ENCODE measurements around the gene SLC35E3.

The SLC35E3 gene

DNA sequence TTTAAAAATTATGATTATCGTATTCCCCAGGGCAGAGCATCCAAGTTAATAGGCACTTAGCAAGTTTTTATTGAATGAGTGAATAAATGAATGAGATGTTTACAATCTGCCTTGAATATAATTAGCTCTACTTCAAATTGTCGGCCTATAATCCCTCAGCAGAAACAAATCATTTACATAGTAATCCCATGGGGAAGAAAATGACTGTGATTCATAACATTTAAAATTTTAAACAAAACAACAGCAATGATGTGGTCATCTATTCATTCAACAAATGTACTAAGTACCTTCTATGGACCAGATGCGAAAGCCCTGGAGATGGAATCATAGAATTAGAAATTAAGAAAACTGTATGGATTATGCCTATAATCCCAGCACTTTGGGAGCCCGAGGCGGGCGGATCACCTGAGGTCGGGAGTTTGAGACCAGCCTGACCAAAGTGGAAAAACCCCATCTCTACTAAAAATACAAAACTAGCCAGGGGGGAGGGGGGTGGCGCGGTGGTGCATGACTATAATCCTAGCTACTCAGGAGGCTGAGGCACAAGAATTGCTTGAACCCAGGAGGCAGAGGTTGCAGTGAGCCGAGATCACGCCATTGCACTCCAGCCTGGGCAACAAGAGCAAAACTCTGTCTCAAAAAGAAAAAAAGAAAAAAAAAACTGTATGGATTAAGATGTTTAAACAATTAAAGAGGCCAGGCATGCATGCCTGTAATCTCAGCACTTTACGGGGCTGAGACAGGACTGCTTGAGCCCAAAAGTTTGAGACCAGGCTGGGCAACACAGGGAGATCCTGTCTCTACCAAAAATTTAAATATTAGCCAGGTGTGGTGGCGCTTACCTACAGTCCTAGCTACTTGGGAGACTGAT is 44.3 kb downstream of the SLC35E3 start:
- TF ChIP-seq, protein P1, sequence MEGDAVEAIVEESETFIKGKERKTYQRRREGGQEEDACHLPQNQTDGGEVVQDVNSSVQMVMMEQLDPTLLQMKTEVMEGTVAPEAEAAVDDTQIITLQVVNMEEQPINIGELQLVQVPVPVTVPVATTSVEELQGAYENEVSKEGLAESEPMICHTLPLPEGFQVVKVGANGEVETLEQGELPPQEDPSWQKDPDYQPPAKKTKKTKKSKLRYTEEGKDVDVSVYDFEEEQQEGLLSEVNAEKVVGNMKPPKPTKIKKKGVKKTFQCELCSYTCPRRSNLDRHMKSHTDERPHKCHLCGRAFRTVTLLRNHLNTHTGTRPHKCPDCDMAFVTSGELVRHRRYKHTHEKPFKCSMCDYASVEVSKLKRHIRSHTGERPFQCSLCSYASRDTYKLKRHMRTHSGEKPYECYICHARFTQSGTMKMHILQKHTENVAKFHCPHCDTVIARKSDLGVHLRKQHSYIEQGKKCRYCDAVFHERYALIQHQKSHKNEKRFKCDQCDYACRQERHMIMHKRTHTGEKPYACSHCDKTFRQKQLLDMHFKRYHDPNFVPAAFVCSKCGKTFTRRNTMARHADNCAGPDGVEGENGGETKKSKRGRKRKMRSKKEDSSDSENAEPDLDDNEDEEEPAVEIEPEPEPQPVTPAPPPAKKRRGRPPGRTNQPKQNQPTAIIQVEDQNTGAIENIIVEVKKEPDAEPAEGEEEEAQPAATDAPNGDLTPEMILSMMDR (IDR thresholded peaks at IDR 0.05), result no peak

GRCh38 chr12:68790952-68791234 is 44.9 kb downstream of the SLC35E3 start:
- TF ChIP-seq, protein P1 (IDR thresholded peaks at IDR 0.05), result no peak

DNA sequence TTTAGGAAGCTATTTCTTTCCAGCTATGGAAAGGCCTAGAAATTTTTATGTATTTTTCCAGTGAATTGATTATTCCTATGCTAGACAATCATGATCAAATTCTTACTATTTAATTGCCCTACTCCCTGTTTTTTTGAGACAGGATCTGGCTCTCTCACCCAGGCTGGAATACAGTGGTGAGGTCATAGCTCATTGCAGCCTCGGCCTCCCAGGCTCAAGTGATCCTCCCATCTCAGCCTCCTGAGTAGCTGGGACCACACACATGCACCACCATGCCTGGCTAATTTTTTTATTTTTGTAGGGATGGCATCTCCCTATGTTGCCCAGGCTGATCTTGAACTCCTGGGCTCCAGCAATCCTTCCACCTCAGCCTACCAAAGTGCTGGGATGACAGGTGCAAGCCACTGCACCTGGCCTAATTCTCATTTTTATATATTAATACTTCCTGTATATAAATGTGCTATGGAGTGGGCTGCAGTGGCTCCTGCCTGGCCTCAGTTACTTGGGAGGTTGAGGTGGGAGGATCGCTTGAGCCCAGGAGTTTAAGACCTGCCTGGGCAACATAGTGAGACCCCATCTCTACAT is 46.0 kb downstream of the SLC35E3 start:
- TF ChIP-seq, protein P1 (IDR thresholded peaks at IDR 0.05), result no peak

- TF ChIP-seq, protein P1 (IDR thresholded peaks at IDR 0.05), result no peak
These were observed 47.0 kb downstream of the SLC35E3 start for GRCh38 chr12:68792952-68793351.

GRCh38 chr12:68793436-68793835 is 47.5 kb downstream of the SLC35E3 start:
- TF ChIP-seq, protein P1 (IDR thresholded peaks at IDR 0.05), result no peak

GRCh38 chr12:68793975-68794652 is 48.1 kb downstream of the SLC35E3 start:
- TF ChIP-seq, protein P1 (IDR thresholded peaks at IDR 0.05), result no peak

- TF ChIP-seq, protein P1 (IDR thresholded peaks at IDR 0.05), result no peak
These were observed 48.8 kb downstream of the SLC35E3 start for GRCh38 chr12:68794653-68795251.

Measured in LNCAP (cell line).